H9 (cell line): ENCODE results near the gene ZBTB22. TPM values are rescaled to one million over a fixed set of nuclear protein-coding genes. Genes with fewer than 3 reads are reported as not detected.

Experiments used
- DNase-seq: peaks from one replicate; pipeline ENCODE4 v3.0.0-alpha.2; 2017
- H2AFZ ChIP-seq: one replicate; pipeline ENCODE4 v1.6.1; 2013; ENCODE audit warnings: mild to moderate bottlenecking, low read length, control low read depth, moderate library complexity
- H2AK5ac ChIP-seq: 2 replicates; pipeline ENCODE4 v1.6.1; 2013; ENCODE audit warnings: low read length, control low read depth, mixed read lengths; ENCODE audit not compliant: insufficient read length
- H2BK120ac ChIP-seq: one replicate; pipeline ENCODE4 v1.6.1; 2013; ENCODE audit warnings: low read depth, mild to moderate bottlenecking, low read length, control low read depth, inconsistent platforms; ENCODE audit not compliant: poor library complexity, severe bottlenecking
- H2BK12ac ChIP-seq: 2 replicates; pipeline ENCODE4 v1.6.1; 2013; ENCODE audit warnings: low read length, control low read depth, mixed read lengths, low read depth; ENCODE audit not compliant: insufficient read length
- H2BK15ac ChIP-seq: 2 replicates; pipeline ENCODE4 v1.6.1; 2013; ENCODE audit warnings: low read depth, low read length, control low read depth
- H2BK20ac ChIP-seq: one replicate; pipeline ENCODE4 v1.6.1; 2013; ENCODE audit warnings: low read depth, mild to moderate bottlenecking, low read length, control low read depth, inconsistent platforms; ENCODE audit not compliant: poor library complexity, severe bottlenecking
- H2BK5ac ChIP-seq: 2 replicates; pipeline ENCODE4 v1.6.1; 2013; ENCODE audit warnings: low read length, control low read depth, mixed read lengths; ENCODE audit not compliant: insufficient read length
- H3K14ac ChIP-seq: 2 replicates; pipeline ENCODE4 v1.6.1; 2013; ENCODE audit warnings: low read length, control low read depth; ENCODE audit not compliant: insufficient read depth
- H3K18ac ChIP-seq: 2 replicates; pipeline ENCODE4 v1.6.1; 2013; ENCODE audit warnings: low read depth, mild to moderate bottlenecking, mixed read lengths, low read length, control low read depth; ENCODE audit not compliant: insufficient read length
- H3K23ac ChIP-seq: 2 replicates; pipeline ENCODE4 v1.6.1; 2013; ENCODE audit warnings: low read length, control low read depth, mixed read lengths, low read depth; ENCODE audit not compliant: insufficient read length
- H3K23me2 ChIP-seq: 2 replicates; pipeline ENCODE4 v1.6.1; 2013; ENCODE audit warnings: low read depth, mild to moderate bottlenecking, mixed read lengths, low read length, control low read depth; ENCODE audit not compliant: insufficient read length, poor library complexity, severe bottlenecking
- H3K27ac ChIP-seq: 2 replicates; pipeline ENCODE4 v1.5.1; 2013; ENCODE audit warnings: low read length, control low read depth, mixed read lengths, low read depth; ENCODE audit not compliant: insufficient read length
- H3K27me3 ChIP-seq: 2 replicates; pipeline ENCODE4 v1.6.1; 2013; ENCODE audit warnings: low read length, control low read depth, inconsistent platforms; ENCODE audit not compliant: insufficient read depth
- H3K4ac ChIP-seq: 2 replicates; pipeline ENCODE4 v1.6.1; 2013; ENCODE audit warnings: low read depth, mild to moderate bottlenecking, control low read depth, inconsistent platforms, low read length, moderate library complexity
- H3K4me1 ChIP-seq: 2 replicates; pipeline ENCODE4 v1.6.1; 2013; ENCODE audit warnings: low read length, control low read depth, inconsistent platforms; ENCODE audit not compliant: insufficient read depth
- H3K4me2 ChIP-seq: 2 replicates; pipeline ENCODE4 v1.6.1; 2013; ENCODE audit warnings: low read length, control low read depth, mixed read lengths; ENCODE audit not compliant: insufficient read length, insufficient read depth
- H3K56ac ChIP-seq: 2 replicates; pipeline ENCODE4 v1.6.1; 2013; ENCODE audit warnings: low read depth, mild to moderate bottlenecking, mixed read lengths, low read length, control low read depth; ENCODE audit not compliant: insufficient read length
- H3K79me1 ChIP-seq: 2 replicates; pipeline ENCODE4 v1.6.1; 2013; ENCODE audit warnings: low read depth, mild to moderate bottlenecking, moderate library complexity, low read length, control low read depth, inconsistent platforms; ENCODE audit not compliant: insufficient read depth, poor library complexity, severe bottlenecking
- H3K79me2 ChIP-seq: 2 replicates; pipeline ENCODE4 v1.6.1; 2013; ENCODE audit warnings: low read length, control low read depth, inconsistent platforms; ENCODE audit not compliant: insufficient read depth
- H3K9ac ChIP-seq: 2 replicates; pipeline ENCODE4 v1.6.1; 2013; ENCODE audit warnings: low read length, control low read depth, mixed read lengths; ENCODE audit not compliant: insufficient read length; ENCODE audit errors: extremely low read depth
- H3K9me3 ChIP-seq: one replicate; pipeline ENCODE4 v1.6.1; 2013; ENCODE audit warnings: low read depth, low read length, inconsistent platforms; ENCODE audit not compliant: control insufficient read depth
- H3T11ph ChIP-seq: one replicate; pipeline ENCODE4 v1.6.1; 2013; ENCODE audit warnings: mild to moderate bottlenecking, low read length, control low read depth, inconsistent platforms
- H4K20me1 ChIP-seq: one replicate; pipeline ENCODE4 v1.6.1; 2013; ENCODE audit not compliant: control insufficient read depth, insufficient read length, insufficient read depth
- H4K5ac ChIP-seq: 2 replicates; pipeline ENCODE4 v1.6.1; 2013; ENCODE audit warnings: low read depth, mild to moderate bottlenecking, mixed read lengths, low read length, control low read depth; ENCODE audit not compliant: insufficient read length
- H4K8ac ChIP-seq: replicated peaks from 2 replicates; pipeline ENCODE4 v1.6.1; 2013; ENCODE audit warnings: low read length, control low read depth, mixed read lengths, low read depth; ENCODE audit not compliant: insufficient read length
- H4K91ac ChIP-seq: 2 replicates; pipeline ENCODE4 v1.6.1; 2013; ENCODE audit warnings: low read depth, mild to moderate bottlenecking, moderate library complexity, mixed read lengths, low read length, control low read depth; ENCODE audit not compliant: insufficient read length
- H3K27ac Mint-ChIP-seq, 3 experiments: 2 replicates in 2 of 3; 3 replicates in 1 of 3; pipeline ENCODE4 v1.8.0; 2020 to 2021; ENCODE audit warnings: mixed read lengths in 3 of 3, mild to moderate bottlenecking in 1 of 3, moderate library complexity in 1 of 3
- H3K27me3 Mint-ChIP-seq: 2 replicates; pipeline ENCODE4 v1.8.0; 2021; ENCODE audit warnings: low read depth, mild to moderate bottlenecking, moderate library complexity, mixed read lengths
- H3K36me3 Mint-ChIP-seq, 3 experiments: 2 replicates in 2 of 3; 3 replicates in 1 of 3; pipeline ENCODE4 v1.8.0; 2020 to 2021; ENCODE audit warnings: low read depth in 3 of 3, mixed read lengths in 3 of 3; ENCODE audit not compliant: insufficient read depth in 1 of 3
- H3K4me1 Mint-ChIP-seq, 2 experiments: 2 replicates each; pipeline ENCODE4 v1.8.0; 2020; ENCODE audit warnings: mixed read lengths in 2 of 2
- H3K4me3 Mint-ChIP-seq, 2 experiments: 2 replicates in 1 of 2; 3 replicates in 1 of 2; pipeline ENCODE4 v1.8.0; 2020 to 2021; ENCODE audit warnings: mild to moderate bottlenecking in 2 of 2, mixed read lengths in 2 of 2, moderate library complexity in 1 of 2
- H3K9me3 Mint-ChIP-seq, 2 experiments: 2 replicates in 1 of 2; 3 replicates in 1 of 2; pipeline ENCODE4 v1.8.0; 2020; ENCODE audit warnings: mild to moderate bottlenecking in 2 of 2, mixed read lengths in 2 of 2, moderate library complexity in 1 of 2
- WGBS: extraction: QIAGEN DNeasy Blood & Tissue Kit; methylation state at CpG from one replicate; pipeline ENCODE4 v1.1.7; 2013; ENCODE audit warnings: missing lambda C conversion rate, low lambda C conversion rate, mixed read lengths; ENCODE audit not compliant: insufficient read length; ENCODE audit errors: extremely low coverage; 5-methylcytosine and 5-hydroxymethylcytosine counted together
- total RNA-seq: library from RNA; stranded (reverse); gene quantifications from 2 replicates; pipeline ENCODE4 v1.2.1, GENCODE V29; 2021
- TF ChIP-seq, protein P1 (sequence below): fragments of 200-600 bp; sonication (generic); conservative IDR thresholded peaks from 3 replicates; pipeline ENCODE4 v1.8.0; 2021; ENCODE audit warnings: antibody characterized with exemption, mild to moderate bottlenecking

The ZBTB22 gene
- total RNA-seq, 1 experiment from 2014 or later, result 8.1 TPM

DNA sequence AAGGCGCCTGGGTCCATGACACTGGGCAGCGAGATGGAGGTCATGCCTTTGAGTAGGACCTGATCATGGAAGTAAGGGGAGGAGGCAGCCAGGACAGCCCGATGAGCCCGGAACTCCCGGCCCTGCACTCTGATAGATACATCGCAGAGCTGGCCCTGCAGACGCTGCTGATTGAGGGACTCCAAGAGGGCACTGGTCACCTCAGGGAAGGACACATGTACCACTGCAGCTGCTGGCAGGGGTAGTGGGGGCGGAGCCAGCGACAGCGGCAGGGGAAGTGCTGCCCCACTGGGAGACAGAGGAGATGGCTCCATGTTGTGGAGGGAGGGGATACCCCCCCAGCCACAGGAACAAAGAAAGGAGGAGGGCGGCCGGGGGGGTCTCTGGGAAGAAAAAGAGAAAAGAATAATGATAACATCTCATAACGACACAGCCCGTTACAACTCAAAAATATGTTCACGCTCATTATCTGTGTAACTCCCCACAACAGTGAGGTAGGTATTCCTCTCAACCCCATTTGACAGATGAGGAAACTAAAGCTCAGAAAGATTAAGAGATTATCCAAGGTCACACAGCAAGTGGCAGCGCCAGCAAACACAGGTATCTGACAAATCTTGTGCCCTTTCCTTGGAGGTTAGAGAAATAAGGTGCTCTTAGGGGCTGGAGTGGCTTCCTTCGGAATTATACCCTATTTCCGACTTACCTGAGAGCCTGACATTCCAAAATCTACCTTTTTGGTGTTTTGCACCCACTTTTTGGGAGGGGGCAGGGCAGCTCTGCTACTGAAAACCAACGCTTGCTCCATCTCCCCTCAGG is 733 bp downstream of the ZBTB22 start:
- no peaks in the 10 kb centered on the region for H3K27me3 ChIP-seq
- H3K9me3 ChIP-seq, result no peaks in the 10 kb centered on the region
- H2AFZ ChIP-seq, result no peak overlapping the region
- H4K20me1 ChIP-seq, result no peaks in the 10 kb centered on the region
- H3K23me2 ChIP-seq, result peaks cover 34% of the 10 kb centered on the region
- peak; percentile 44 for DNase-seq
- TF ChIP-seq, protein P1, sequence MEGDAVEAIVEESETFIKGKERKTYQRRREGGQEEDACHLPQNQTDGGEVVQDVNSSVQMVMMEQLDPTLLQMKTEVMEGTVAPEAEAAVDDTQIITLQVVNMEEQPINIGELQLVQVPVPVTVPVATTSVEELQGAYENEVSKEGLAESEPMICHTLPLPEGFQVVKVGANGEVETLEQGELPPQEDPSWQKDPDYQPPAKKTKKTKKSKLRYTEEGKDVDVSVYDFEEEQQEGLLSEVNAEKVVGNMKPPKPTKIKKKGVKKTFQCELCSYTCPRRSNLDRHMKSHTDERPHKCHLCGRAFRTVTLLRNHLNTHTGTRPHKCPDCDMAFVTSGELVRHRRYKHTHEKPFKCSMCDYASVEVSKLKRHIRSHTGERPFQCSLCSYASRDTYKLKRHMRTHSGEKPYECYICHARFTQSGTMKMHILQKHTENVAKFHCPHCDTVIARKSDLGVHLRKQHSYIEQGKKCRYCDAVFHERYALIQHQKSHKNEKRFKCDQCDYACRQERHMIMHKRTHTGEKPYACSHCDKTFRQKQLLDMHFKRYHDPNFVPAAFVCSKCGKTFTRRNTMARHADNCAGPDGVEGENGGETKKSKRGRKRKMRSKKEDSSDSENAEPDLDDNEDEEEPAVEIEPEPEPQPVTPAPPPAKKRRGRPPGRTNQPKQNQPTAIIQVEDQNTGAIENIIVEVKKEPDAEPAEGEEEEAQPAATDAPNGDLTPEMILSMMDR, result no peak
- no peak overlapping the region for H3K23ac ChIP-seq
- H4K8ac ChIP-seq, result no peak overlapping the region
- no peak overlapping the region for H3T11ph ChIP-seq
- Mint-ChIP-seq H3K27me3 (no peaks in the 10 kb centered on the region; the same call in 1 of the 2 replicates), H3K9me3 (no peaks in the 10 kb centered on the region), H3K36me3 (peaks cover 22 to 47% (median 42%) of the 10 kb centered on the region in 3 experiments; a peak in 6 of 7 replicates), H3K4me1 (peaks cover 59 to 64% of the 10 kb centered on the region in 2 experiments), H3K4me3 (peak overlapping the region; percentile 94 to 98), H3K27ac (peak overlapping the region in 2 of 3 experiments; percentile 28 to 76; a peak in 2 of 7 replicates)
- H2AK5ac ChIP-seq, result no peak overlapping the region
- peak overlapping the region; percentile 61 for H3K4me2 ChIP-seq
- no peak overlapping the region for H2BK15ac ChIP-seq
- H3K14ac ChIP-seq, result no peak overlapping the region
- no peak overlapping the region for H2BK120ac ChIP-seq
- H2BK12ac ChIP-seq, result no peak overlapping the region
- no peak overlapping the region for H3K4ac ChIP-seq
- H4K5ac ChIP-seq, result no peak overlapping the region
- H4K91ac ChIP-seq, result no peak overlapping the region
- no peak overlapping the region for H3K18ac ChIP-seq
- no peak overlapping the region for H3K56ac ChIP-seq
- no peak overlapping the region for H3K27ac ChIP-seq
- peaks cover 3% of the 10 kb centered on the region; the same call in 1 of the 2 replicates for H3K4me1 ChIP-seq
- peaks cover 3% of the 10 kb centered on the region; the same call in 1 of the 2 replicates for H3K79me2 ChIP-seq
- no peak overlapping the region for H2BK5ac ChIP-seq
- no CpG with 5 or more reads among the region's 19 CpGs for WGBS
- H3K9ac ChIP-seq, result no peak overlapping the region
- no peak overlapping the region for H2BK20ac ChIP-seq
- H3K79me1 ChIP-seq, result peaks cover 7% of the 10 kb centered on the region
